RWPE2 (cell line): ENCODE data around the gene GALNT18.

Experiments used
- ATAC-seq: fragments of 200-7000 bp; cut with Tn5 transposase; 3 replicates; pipeline ENCODE4 v1.9.1; 2021; ENCODE audit warnings: low read depth
- DNase-seq: peaks from one replicate; pipeline ENCODE4 v3.0.0-alpha.2; 2020; ENCODE audit warnings: low spot score
- H3K27ac ChIP-seq: fragments of 450-650 bp; 2 replicates; pipeline ENCODE4 v1.5.1; 2017; ENCODE audit warnings: mild to moderate bottlenecking; ENCODE audit not compliant: poor library complexity, severe bottlenecking
- H3K27me3 ChIP-seq: fragments of 250-450 bp; sonication (Bioruptor Pico); 2 replicates; pipeline ENCODE4 v1.5.1; 2021; ENCODE audit warnings: mild to moderate bottlenecking, moderate library complexity; ENCODE audit not compliant: insufficient read depth, poor library complexity, severe bottlenecking
- H3K36me3 ChIP-seq: fragments of 250-450 bp; sonication (Bioruptor Pico); 2 replicates; pipeline ENCODE4 v1.5.1; 2020; ENCODE audit warnings: low read depth, mild to moderate bottlenecking, moderate library complexity
- H3K4me1 ChIP-seq: fragments of 250-450 bp; sonication (Bioruptor Pico); 2 replicates; pipeline ENCODE4 v1.5.1; 2021; ENCODE audit warnings: mild to moderate bottlenecking, moderate library complexity; ENCODE audit not compliant: insufficient read depth, poor library complexity, severe bottlenecking
- H3K4me3 ChIP-seq: fragments of 250-450 bp; sonication (Bioruptor Pico); 2 replicates; pipeline ENCODE4 v1.5.1; 2021; ENCODE audit warnings: mild to moderate bottlenecking, moderate library complexity; ENCODE audit not compliant: severe bottlenecking
- H3K9me3 ChIP-seq: fragments of 250-450 bp; sonication (Bioruptor Pico); 2 replicates; pipeline ENCODE4 v1.5.1; 2021; ENCODE audit warnings: mild to moderate bottlenecking, moderate library complexity; ENCODE audit not compliant: severe bottlenecking
- CTCF ChIP-seq: fragments of 450-650 bp; IDR thresholded peaks from one replicate; pipeline ENCODE4 v1.5.1; 2017; ENCODE audit warnings: mild to moderate bottlenecking, moderate library complexity; ENCODE audit not compliant: poor library complexity, severe bottlenecking

Gene GALNT18

GRCh38 chr11:11579012-11579988 is 42.5 kb downstream of the GALNT18 start:
- Histone ChIP-seq H3K36me3 (no peaks in the 10 kb centered on the region), H3K27ac (no peak overlapping the region), H3K4me1 (peaks cover 24% of the 10 kb centered on the region), H3K4me3 (no peak overlapping the region), H3K9me3 (no peaks in the 10 kb centered on the region), H3K27me3 (no peaks in the 10 kb centered on the region)
- ATAC-seq, result no peak
- DNase-seq, result no peak
- no peak for TF ChIP-seq CTCF

- Histone ChIP-seq H3K27ac (peak overlapping the region; percentile 34), H3K4me1 (peaks cover 16% of the 10 kb centered on the region), H3K9me3 (no peaks in the 10 kb centered on the region), H3K36me3 (no peaks in the 10 kb centered on the region), H3K27me3 (no peaks in the 10 kb centered on the region), H3K4me3 (no peak overlapping the region)
- no peak for TF ChIP-seq CTCF
- DNase-seq (no peak), ATAC-seq (no peak)
Measured at GRCh38 chr11:11577932-11578911, 43.6 kb downstream of the GALNT18 start.

- ATAC-seq, result peak; percentile 84
- TF ChIP-seq CTCF, result no peak
- H3K4me1 ChIP-seq, result peaks cover 16% of the 10 kb centered on the region
- no peaks in the 10 kb centered on the region for H3K27me3 ChIP-seq
- H3K27ac ChIP-seq, result peak overlapping the region; percentile 34
- H3K4me3 ChIP-seq, result no peak overlapping the region
- DNase-seq, result no peak
- no peaks in the 10 kb centered on the region for H3K36me3 ChIP-seq
- no peaks in the 10 kb centered on the region for H3K9me3 ChIP-seq
Measured at GRCh38 chr11:11577251-11577855, 44.5 kb downstream of the GALNT18 start.

GRCh38 chr11:11574373-11575287 is 47.2 kb downstream of the GALNT18 start:
- no peak for TF ChIP-seq CTCF
- DNase-seq (no peak), ATAC-seq (no peak)
- H3K27me3 ChIP-seq, result no peaks in the 10 kb centered on the region
- H3K36me3 ChIP-seq, result no peaks in the 10 kb centered on the region
- no peak overlapping the region for H3K27ac ChIP-seq
- H3K9me3 ChIP-seq, result no peaks in the 10 kb centered on the region
- no peak overlapping the region for H3K4me3 ChIP-seq
- H3K4me1 ChIP-seq, result peaks cover 16% of the 10 kb centered on the region
